Transverse colon (tissue), 4 donors: ENCODE results near the gene GSAP. TPM values are rescaled to one million over a fixed set of nuclear protein-coding genes. Genes with fewer than 3 reads are reported as not detected.

Experiments
- DNase-seq: peaks from one replicate; pipeline ENCODE4 v3.0.0-alpha.2; 2019
- H3K27ac ChIP-seq, 4 donors: fragments of 200-600 bp; sonication (generic); 2 replicates each; pipeline ENCODE4 v1.5.1; 2016 to 2018; ENCODE audit warnings: inconsistent platforms in 4 of 4
- H3K27me3 ChIP-seq: fragments of 200-600 bp; sonication (generic); 2 replicates; pipeline ENCODE4 v1.5.1; 2017; ENCODE audit warnings: inconsistent platforms
- H3K36me3 ChIP-seq, 4 donors: fragments of 200-600 bp; sonication (generic); 2 replicates each; pipeline ENCODE4 v1.5.1; 2017 to 2019; ENCODE audit warnings: inconsistent platforms in 4 of 4
- H3K4me1 ChIP-seq, 4 donors: fragments of 200-600 bp; sonication (generic); 2 replicates each; pipeline ENCODE4 v1.5.1; 2017 to 2020; ENCODE audit warnings: inconsistent platforms in 4 of 4
- H3K4me3 ChIP-seq, 4 donors: fragments of 200-600 bp; sonication (generic); 1 replicate in 1 of 4; 2 replicates in 3 of 4; pipeline versions ENCODE4 v1.5.1 to v1.6.1; 2017 to 2019; ENCODE audit warnings: inconsistent platforms in 4 of 4
- H3K9me3 ChIP-seq, 2 donors: fragments of 200-600 bp; sonication (generic); 2 replicates each; pipeline ENCODE4 v1.5.1; 2017 to 2019; ENCODE audit warnings: inconsistent platforms in 2 of 2
- CTCF ChIP-seq, 5 experiments: fragments of 200-600 bp in 3 of 5; fragments of 450-650 bp in 2 of 5; sonication (generic) in 3 of 5; IDR thresholded peaks; 1 replicate in 2 of 5; 2 replicates in 3 of 5; pipeline ENCODE4 v1.5.1; 2016 to 2017; ENCODE audit warnings: antibody characterized with exemption in 5 of 5, inconsistent platforms in 3 of 5, mild to moderate bottlenecking in 2 of 5, moderate library complexity in 1 of 5
- EP300 ChIP-seq: sonication (generic); formaldehyde crosslinking; IDR thresholded peaks from one replicate; pipeline ENCODE4 v1.6.1; 2017; ENCODE audit warnings: antibody characterized with exemption, low read depth
- POLR2A ChIP-seq: fragments of 450-650 bp; IDR thresholded peaks from one replicate; pipeline ENCODE4 v1.6.1; 2016; ENCODE audit warnings: antibody characterized with exemption, mild to moderate bottlenecking, moderate library complexity
- POLR2AphosphoS5 ChIP-seq, 3 donors: sonication (generic); formaldehyde crosslinking; IDR thresholded peaks; one replicate each; pipeline ENCODE4 v1.6.1; 2016; ENCODE audit warnings: antibody characterized with exemption in 3 of 3
- WGBS, 2 donors: methylation state at CpG; one replicate each; pipeline ENCODE4 v1.1.5; 2018; ENCODE audit warnings: low coverage in 1 of 2; 5-methylcytosine and 5-hydroxymethylcytosine counted together
- in situ Hi-C, 4 donors: fragments of 200-750 bp; cut with MboI; loops; one replicate each; pipeline versions ENCODE4 v1.15.0 to v1.15.1; 2017; ENCODE audit warnings: low sequenced_read_pairs in 3 of 4, low pct_ligation_motif_present in 1 of 4, low pct_unique_long_range_greater_than_20kb in 1 of 4
- intact Hi-C: fragments of 100-400 bp; cut with DNase I; formaldehyde crosslinking; loops from one replicate; pipeline ENCODE4 v1.15.1; 2023; ENCODE audit warnings: low total_unique reads
- total RNA-seq, 4 donors: library from RNA; depleted of rRNA; stranded (reverse); fragments of >200 nt; gene quantifications; one replicate each; pipeline ENCODE4 v1.1.0, GENCODE V29; 2016

Gene GSAP
- total RNA-seq, 4 donors from 2014 or later: 5.0 to 25.2 (median 15.5) TPM

DNA sequence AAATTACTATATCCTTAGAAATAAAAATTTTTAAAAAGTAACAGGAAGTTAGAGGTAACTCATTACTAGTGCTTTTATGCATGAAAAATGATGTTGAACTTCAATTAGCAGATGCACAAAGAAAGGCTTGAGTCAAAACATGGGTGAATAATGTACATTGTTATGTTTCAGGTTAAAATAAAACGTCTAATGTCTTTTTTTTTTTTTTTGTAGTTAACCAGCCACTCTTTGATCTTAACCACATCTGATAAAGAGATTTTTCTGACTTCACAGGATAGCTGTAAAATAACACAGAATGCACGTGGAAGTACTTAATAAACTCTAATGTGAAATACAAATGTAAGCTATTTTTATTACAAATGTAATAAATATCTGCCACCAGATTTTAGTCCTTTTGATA lies 61.7 kb downstream of the GSAP start:
- peaks cover 0 to 10% (median 2%) of the 10 kb centered on the region in 4 donors for H3K4me1 ChIP-seq
- no peak overlapping the region for H3K27ac ChIP-seq
- intact Hi-C loops (no loop called here), in situ Hi-C loops (no loop called here)
- H3K4me3 ChIP-seq: no peak overlapping the region
- no peaks in the 10 kb centered on the region for H3K9me3 ChIP-seq
- no peaks in the 10 kb centered on the region for H3K36me3 ChIP-seq
- no peaks in the 10 kb centered on the region for H3K27me3 ChIP-seq
- DNase-seq: no peak
- 49 to 60% methylated on average over 2 of the region's 2 CpGs for WGBS, 2 donors
- TF ChIP-seq POLR2A: no peak
- TF ChIP-seq EP300: no peak
- no peak for TF ChIP-seq CTCF (IDR thresholded peaks at IDR 0.05)
- no peak for TF ChIP-seq POLR2AphosphoS5 (IDR thresholded peaks at IDR 0.05)

DNA sequence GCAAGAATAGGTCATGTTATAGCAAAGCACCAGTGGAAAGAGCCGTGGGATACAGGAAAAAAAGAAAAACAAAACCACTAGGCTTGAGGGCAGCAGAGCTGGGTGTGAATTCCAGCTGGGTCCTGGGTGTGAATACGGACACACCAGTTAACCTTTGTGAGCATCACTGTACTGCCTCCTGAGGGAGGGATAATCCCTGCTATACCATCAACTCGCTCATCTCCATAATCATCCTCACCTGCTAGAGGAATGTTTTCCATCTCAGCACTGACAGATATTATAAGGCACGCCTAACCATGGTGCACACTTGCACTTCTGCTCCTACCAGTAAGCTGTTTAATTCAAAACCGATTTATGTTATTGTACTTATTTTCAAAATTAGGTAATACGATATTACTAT lies 62.2 kb downstream of the GSAP start:
- Histone ChIP-seq H3K9me3 (no peaks in the 10 kb centered on the region), H3K27ac (no peak overlapping the region), H3K4me1 (peaks cover 0 to 10% (median 4%) of the 10 kb centered on the region in 4 donors), H3K36me3 (no peaks in the 10 kb centered on the region), H3K4me3 (no peak overlapping the region), H3K27me3 (no peaks in the 10 kb centered on the region)
- intact Hi-C loops (no loop called here), in situ Hi-C loops (no loop called here)
- WGBS, 2 donors: 77 to 90% methylated on average over 6 of the region's 6 CpGs
- TF ChIP-seq CTCF (IDR thresholded peaks at IDR 0.05) (no peak), POLR2A (no peak), POLR2AphosphoS5 (IDR thresholded peaks at IDR 0.05) (no peak), EP300 (no peak)
- DNase-seq: no peak

DNA sequence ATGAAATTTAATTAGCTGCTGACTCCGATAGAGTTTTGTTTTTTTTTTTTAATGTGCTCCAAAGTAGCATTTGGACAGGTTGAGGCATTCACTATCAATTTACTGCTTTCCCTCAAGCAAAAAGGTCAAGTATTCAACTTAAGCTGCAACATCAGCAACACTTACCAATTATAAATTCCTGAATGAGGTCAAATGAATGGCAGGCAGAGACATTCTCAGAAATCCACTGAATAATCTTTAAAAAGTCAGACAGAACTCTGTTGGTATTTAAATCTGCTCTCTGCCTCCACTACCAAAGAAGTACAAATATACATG lies 62.8 kb downstream of the GSAP start:
- Histone ChIP-seq H3K4me1 (peaks cover 0 to 15% (median 6%) of the 10 kb centered on the region in 4 donors), H3K4me3 (no peak overlapping the region), H3K27ac (no peak overlapping the region), H3K27me3 (no peaks in the 10 kb centered on the region), H3K36me3 (no peaks in the 10 kb centered on the region), H3K9me3 (no peaks in the 10 kb centered on the region)
- in situ Hi-C loops: no loop called here
- no peak for TF ChIP-seq EP300
- TF ChIP-seq POLR2AphosphoS5 (IDR thresholded peaks at IDR 0.05): no peak
- no peak for TF ChIP-seq POLR2A
- no peak for TF ChIP-seq CTCF (IDR thresholded peaks at IDR 0.05)
- DNase-seq: no peak
- intact Hi-C loops: no loop called here
- 51 to 80% methylated on average over 1 of the region's 1 CpG for WGBS, 2 donors

DNA sequence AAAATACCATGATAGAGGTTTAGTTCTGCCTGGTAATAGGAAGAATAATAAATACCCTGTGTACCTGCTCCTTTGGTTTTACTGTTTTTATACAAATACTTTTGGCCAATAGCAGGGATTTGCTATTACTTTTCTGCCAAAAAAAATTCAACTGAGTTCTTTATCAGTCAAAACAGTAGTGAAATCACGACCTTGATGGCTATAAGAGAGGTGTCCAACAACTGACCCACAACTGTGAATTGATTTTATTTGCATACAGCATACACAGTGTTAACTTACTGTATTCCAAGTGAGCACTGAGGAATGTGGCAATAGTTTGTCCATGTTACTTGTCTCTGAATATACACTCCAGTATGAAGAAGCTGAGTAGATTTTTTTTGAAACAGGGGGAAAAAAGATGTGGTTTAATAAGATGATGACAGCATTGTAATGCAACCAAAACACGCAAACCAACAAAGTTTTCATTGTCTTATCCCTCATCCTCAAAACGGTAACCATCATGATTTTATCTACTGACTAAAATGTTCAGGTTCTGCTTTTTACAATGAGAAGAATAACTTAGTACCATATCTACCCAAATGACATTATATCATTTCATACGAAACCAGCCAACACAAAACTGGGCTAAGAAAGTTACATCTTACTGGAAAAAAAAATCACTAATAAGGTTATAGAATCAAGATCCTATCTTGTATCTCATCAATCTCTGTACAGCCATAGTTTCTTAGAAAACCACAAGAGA lies 63.3 kb downstream of the GSAP start:
- in situ Hi-C loops (no loop called here), intact Hi-C loops (no loop called here)
- no peak for DNase-seq
- Histone ChIP-seq H3K27ac (peak overlapping the region in 2 of 4 donors; percentile 17 to 41), H3K4me1 (peaks cover 4 to 20% (median 9%) of the 10 kb centered on the region in 4 donors), H3K4me3 (no peak overlapping the region), H3K9me3 (no peaks in the 10 kb centered on the region), H3K27me3 (no peaks in the 10 kb centered on the region), H3K36me3 (no peaks in the 10 kb centered on the region)
- WGBS, 2 donors: 67 to 72% methylated on average over 4 of the region's 4 CpGs
- no peak for TF ChIP-seq POLR2AphosphoS5 (IDR thresholded peaks at IDR 0.05)
- TF ChIP-seq POLR2A: no peak
